ENCODE results near the gene MCCC2. TPM values are rescaled to one million over a fixed set of nuclear protein-coding genes. Genes with fewer than 3 reads are reported as not detected.

MCCC2 gene
- total and polyA plus RNA-seq, 2 of the 13 experiments (the other 11 are each of a cell fraction or from before 2014, with no cell fraction given), result 44.8 to 83.6 TPM

DNA sequence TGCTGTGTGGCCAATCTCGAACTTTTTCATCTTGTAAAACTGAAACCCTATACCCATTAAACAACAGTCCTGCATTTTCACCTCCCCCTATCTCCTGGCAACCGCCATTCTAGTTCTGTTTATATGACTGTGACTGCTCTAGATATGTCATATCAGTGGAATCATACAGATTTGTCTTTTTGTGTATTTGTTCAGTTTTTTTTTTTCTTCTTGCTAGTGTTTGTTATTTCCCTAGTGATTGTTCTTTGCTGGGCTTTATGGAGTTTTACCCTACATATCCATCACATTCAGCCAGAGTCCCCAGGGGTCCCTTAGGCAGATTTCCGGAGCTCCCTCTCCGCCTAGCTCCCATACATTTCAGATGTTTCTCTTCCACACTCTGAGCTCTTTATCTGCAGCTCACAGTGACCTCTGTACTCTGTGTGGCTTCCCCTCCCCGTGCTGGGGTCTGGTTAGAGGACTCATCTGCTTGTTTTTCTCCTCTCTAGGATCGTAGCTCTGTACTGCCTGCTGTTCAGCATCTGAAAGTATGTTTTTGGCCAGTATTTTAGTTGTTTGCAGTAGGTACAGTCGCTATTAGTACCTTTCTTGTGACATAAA lies 106.8 kb downstream of the MCCC2 start (continued):
- TF ChIP-seq, protein P1, sequence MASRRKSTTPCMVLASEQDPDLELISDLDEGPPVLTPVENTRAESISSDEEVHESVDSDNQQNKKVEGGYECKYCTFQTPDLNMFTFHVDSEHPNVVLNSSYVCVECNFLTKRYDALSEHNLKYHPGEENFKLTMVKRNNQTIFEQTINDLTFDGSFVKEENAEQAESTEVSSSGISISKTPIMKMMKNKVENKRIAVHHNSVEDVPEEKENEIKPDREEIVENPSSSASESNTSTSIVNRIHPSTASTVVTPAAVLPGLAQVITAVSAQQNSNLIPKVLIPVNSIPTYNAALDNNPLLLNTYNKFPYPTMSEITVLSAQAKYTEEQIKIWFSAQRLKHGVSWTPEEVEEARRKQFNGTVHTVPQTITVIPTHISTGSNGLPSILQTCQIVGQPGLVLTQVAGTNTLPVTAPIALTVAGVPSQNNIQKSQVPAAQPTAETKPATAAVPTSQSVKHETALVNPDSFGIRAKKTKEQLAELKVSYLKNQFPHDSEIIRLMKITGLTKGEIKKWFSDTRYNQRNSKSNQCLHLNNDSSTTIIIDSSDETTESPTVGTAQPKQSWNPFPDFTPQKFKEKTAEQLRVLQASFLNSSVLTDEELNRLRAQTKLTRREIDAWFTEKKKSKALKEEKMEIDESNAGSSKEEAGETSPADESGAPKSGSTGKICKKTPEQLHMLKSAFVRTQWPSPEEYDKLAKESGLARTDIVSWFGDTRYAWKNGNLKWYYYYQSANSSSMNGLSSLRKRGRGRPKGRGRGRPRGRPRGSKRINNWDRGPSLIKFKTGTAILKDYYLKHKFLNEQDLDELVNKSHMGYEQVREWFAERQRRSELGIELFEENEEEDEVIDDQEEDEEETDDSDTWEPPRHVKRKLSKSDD (CRISPR knock-in tag; IDR thresholded peaks at IDR 0.05; ENCODE audit: low read depth), result no peak
- TF ChIP-seq FOXM1 (CRISPR knock-in tag; IDR thresholded peaks at IDR 0.05), result no peak
- TF ChIP-seq, protein P2, sequence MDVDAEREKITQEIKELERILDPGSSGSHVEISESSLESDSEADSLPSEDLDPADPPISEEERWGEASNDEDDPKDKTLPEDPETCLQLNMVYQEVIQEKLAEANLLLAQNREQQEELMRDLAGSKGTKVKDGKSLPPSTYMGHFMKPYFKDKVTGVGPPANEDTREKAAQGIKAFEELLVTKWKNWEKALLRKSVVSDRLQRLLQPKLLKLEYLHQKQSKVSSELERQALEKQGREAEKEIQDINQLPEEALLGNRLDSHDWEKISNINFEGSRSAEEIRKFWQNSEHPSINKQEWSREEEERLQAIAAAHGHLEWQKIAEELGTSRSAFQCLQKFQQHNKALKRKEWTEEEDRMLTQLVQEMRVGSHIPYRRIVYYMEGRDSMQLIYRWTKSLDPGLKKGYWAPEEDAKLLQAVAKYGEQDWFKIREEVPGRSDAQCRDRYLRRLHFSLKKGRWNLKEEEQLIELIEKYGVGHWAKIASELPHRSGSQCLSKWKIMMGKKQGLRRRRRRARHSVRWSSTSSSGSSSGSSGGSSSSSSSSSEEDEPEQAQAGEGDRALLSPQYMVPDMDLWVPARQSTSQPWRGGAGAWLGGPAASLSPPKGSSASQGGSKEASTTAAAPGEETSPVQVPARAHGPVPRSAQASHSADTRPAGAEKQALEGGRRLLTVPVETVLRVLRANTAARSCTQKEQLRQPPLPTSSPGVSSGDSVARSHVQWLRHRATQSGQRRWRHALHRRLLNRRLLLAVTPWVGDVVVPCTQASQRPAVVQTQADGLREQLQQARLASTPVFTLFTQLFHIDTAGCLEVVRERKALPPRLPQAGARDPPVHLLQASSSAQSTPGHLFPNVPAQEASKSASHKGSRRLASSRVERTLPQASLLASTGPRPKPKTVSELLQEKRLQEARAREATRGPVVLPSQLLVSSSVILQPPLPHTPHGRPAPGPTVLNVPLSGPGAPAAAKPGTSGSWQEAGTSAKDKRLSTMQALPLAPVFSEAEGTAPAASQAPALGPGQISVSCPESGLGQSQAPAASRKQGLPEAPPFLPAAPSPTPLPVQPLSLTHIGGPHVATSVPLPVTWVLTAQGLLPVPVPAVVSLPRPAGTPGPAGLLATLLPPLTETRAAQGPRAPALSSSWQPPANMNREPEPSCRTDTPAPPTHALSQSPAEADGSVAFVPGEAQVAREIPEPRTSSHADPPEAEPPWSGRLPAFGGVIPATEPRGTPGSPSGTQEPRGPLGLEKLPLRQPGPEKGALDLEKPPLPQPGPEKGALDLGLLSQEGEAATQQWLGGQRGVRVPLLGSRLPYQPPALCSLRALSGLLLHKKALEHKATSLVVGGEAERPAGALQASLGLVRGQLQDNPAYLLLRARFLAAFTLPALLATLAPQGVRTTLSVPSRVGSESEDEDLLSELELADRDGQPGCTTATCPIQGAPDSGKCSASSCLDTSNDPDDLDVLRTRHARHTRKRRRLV (CRISPR knock-in tag; IDR thresholded peaks at IDR 0.05), result no peak
- TF ChIP-seq SIX4 (CRISPR knock-in tag; IDR thresholded peaks at IDR 0.05), result no peak
- TF ChIP-seq, protein P3, sequence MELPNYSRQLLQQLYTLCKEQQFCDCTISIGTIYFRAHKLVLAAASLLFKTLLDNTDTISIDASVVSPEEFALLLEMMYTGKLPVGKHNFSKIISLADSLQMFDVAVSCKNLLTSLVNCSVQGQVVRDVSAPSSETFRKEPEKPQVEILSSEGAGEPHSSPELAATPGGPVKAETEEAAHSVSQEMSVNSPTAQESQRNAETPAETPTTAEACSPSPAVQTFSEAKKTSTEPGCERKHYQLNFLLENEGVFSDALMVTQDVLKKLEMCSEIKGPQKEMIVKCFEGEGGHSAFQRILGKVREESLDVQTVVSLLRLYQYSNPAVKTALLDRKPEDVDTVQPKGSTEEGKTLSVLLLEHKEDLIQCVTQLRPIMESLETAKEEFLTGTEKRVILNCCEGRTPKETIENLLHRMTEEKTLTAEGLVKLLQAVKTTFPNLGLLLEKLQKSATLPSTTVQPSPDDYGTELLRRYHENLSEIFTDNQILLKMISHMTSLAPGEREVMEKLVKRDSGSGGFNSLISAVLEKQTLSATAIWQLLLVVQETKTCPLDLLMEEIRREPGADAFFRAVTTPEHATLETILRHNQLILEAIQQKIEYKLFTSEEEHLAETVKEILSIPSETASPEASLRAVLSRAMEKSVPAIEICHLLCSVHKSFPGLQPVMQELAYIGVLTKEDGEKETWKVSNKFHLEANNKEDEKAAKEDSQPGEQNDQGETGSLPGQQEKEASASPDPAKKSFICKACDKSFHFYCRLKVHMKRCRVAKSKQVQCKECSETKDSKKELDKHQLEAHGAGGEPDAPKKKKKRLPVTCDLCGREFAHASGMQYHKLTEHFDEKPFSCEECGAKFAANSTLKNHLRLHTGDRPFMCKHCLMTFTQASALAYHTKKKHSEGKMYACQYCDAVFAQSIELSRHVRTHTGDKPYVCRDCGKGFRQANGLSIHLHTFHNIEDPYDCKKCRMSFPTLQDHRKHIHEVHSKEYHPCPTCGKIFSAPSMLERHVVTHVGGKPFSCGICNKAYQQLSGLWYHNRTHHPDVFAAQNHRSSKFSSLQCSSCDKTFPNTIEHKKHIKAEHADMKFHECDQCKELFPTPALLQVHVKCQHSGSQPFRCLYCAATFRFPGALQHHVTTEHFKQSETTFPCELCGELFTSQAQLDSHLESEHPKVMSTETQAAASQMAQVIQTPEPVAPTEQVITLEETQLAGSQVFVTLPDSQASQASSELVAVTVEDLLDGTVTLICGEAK (IDR thresholded peaks at IDR 0.05), result no peak
- TF ChIP-seq, protein P3 (CRISPR knock-in tag; IDR thresholded peaks at IDR 0.05), result no peak
- peak; percentile 42; the same call in 1 of the 2 replicates for TF ChIP-seq HOXA3 (CRISPR knock-in tag; IDR thresholded peaks at IDR 0.05)
- TF ChIP-seq ZNF549 (CRISPR knock-in tag; IDR thresholded peaks at IDR 0.05), result no peak

Data from HepG2 (cell line).